C4-2B (cell line): ENCODE results near the gene DHRS3.

Experiments used
- ZFX ChIP-seq: fragments of 450-650 bp; IDR thresholded peaks from 2 replicates; pipeline ENCODE4 v1.6.1; 2017
- TF ChIP-seq, protein P1 (sequence below): fragments of 450-650 bp; conservative IDR thresholded peaks from 2 replicates; pipeline ENCODE4 v1.5.1; 2017; ENCODE audit warnings: mild to moderate bottlenecking

DNA sequence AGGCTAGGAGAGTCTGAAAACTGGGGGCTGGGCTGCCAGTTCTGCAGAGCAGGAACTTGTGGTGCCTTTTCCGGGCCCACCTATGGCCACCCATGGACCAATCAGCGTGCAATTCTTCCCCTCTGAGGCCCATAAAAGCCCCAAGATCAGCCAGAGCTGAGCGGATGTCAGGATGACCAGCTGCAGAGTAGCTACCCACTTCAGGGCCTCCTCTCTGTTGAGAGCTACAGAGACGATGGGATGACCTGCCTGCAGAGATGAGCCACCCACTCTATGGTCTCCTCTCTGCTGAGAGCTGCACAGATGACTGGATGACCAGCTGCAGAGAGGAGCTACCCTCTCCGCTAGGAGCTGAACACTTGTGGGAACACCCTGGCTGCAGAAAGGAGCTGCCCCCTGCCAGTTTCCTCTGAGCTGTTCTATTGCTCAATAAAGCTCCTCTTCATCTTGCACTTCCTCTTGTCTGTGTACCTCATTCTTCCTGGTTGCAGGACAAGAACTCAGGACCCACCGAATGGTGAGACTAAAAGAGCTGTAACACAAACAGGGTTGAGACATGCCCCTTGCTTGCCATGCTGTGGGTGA lies 13.0 kb upstream of the DHRS3 start:
- TF ChIP-seq, protein P1, sequence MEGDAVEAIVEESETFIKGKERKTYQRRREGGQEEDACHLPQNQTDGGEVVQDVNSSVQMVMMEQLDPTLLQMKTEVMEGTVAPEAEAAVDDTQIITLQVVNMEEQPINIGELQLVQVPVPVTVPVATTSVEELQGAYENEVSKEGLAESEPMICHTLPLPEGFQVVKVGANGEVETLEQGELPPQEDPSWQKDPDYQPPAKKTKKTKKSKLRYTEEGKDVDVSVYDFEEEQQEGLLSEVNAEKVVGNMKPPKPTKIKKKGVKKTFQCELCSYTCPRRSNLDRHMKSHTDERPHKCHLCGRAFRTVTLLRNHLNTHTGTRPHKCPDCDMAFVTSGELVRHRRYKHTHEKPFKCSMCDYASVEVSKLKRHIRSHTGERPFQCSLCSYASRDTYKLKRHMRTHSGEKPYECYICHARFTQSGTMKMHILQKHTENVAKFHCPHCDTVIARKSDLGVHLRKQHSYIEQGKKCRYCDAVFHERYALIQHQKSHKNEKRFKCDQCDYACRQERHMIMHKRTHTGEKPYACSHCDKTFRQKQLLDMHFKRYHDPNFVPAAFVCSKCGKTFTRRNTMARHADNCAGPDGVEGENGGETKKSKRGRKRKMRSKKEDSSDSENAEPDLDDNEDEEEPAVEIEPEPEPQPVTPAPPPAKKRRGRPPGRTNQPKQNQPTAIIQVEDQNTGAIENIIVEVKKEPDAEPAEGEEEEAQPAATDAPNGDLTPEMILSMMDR: no peak
- no peak for TF ChIP-seq ZFX
